ENCODE results near the gene MBNL3. TPM values are rescaled to one million over a fixed set of nuclear protein-coding genes. Genes with fewer than 3 reads are reported as not detected.

The MBNL3 gene
- total RNA-seq, 1 experiment from 2014 or later: 17.7 TPM

DNA sequence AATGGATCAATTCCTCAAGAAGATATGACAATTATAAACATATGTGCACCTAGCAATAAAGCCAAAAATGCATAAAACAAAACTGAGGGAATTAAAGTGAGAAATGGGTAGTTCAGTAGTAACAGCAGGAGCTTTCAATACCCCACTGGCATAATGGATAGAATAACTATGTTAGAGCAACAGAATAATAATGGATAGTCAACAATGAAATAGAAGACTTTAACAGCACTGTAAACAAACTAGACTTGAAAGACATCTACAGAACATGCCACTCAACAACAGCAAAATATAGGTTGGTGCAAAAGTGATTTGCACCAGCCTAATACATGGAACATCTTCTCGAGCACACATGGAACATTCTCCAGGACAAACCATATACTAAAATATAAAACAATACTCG lies 20.0 kb upstream of the MBNL3 start:
- H3K9me3 Mint-ChIP-seq (ENCODE audit: unreplicated experiment): no peaks in the 10 kb centered on the region
- no TSS peak for BruUV-seq (replicated peaks)
- intact Hi-C loops (cut with micrococcal nuclease): no loop called here
- no peak for DNase-seq (ENCODE audit: unreplicated experiment)
- ChIA-PET CTCF (no interaction called here), POLR2A (interaction anchor here (0.7 kb wide), 1 partner anchor 912 kb away, joined by 3 read pairs; no protein-coding TSS in a partner anchor)
- no peak overlapping the region for H3K4me3 Mint-ChIP-seq (ENCODE audit: unreplicated experiment)
- no peaks in the 10 kb centered on the region for H3K36me3 Mint-ChIP-seq (ENCODE audit: insufficient read depth, unreplicated experiment)
- peaks cover 91% of the 10 kb centered on the region for H3K27me3 Mint-ChIP-seq (ENCODE audit: insufficient read depth, unreplicated experiment)
- no peaks in the 10 kb centered on the region for H3K4me1 Mint-ChIP-seq (ENCODE audit: insufficient read depth, unreplicated experiment)
- H3K27ac Mint-ChIP-seq (ENCODE audit: low read depth, unreplicated experiment): no peak overlapping the region
- TF ChIP-seq, protein P1, sequence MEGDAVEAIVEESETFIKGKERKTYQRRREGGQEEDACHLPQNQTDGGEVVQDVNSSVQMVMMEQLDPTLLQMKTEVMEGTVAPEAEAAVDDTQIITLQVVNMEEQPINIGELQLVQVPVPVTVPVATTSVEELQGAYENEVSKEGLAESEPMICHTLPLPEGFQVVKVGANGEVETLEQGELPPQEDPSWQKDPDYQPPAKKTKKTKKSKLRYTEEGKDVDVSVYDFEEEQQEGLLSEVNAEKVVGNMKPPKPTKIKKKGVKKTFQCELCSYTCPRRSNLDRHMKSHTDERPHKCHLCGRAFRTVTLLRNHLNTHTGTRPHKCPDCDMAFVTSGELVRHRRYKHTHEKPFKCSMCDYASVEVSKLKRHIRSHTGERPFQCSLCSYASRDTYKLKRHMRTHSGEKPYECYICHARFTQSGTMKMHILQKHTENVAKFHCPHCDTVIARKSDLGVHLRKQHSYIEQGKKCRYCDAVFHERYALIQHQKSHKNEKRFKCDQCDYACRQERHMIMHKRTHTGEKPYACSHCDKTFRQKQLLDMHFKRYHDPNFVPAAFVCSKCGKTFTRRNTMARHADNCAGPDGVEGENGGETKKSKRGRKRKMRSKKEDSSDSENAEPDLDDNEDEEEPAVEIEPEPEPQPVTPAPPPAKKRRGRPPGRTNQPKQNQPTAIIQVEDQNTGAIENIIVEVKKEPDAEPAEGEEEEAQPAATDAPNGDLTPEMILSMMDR (IDR thresholded peaks at IDR 0.05; ENCODE audit: unreplicated experiment): no peak

DNA sequence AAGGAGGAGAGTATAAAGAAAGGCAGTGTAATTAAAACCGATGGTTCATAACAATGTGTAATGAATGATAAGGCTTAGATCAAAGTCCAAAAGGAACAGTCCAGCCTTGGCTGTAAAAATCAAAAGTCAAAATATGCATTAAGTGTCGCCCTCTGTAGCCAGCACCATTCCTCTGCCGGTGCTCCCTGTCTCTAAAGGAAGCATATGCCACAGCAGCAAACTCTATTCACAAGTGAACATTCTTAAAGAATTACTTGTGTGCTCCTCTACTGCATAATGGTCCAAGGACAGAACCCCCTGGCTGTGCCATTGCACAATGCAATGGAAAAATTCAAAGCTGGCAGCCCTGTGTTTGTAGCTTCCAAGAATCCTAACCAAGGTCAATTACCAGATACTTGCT lies 16.3 kb upstream of the MBNL3 start:
- no TSS peak for BruUV-seq (replicated peaks)

DNA sequence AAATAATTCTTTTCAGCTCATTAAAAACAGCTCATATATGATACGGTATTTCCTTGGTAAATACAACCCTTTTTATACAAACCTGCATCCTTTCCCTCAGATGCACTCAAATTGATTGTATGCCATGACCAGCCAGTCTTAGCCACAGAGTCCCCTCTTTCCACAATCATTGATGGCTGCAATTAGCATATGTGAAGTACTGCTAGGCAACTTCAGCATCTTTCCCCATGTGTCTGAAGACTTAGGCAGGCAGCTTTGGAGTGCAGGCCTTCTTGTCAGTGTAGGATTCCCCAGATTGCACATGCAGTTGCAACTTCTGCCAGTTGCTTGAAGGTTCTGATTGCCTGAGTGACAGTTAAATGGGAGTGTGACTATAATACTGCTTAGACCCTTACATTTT lies 15.6 kb upstream of the MBNL3 start:
- H3K4me1 Mint-ChIP-seq (ENCODE audit: insufficient read depth, unreplicated experiment): no peaks in the 10 kb centered on the region

More for the DNA sequence above, 16.3 kb upstream of the MBNL3 start:
- Mint-ChIP-seq H3K27me3 (ENCODE audit: insufficient read depth, unreplicated experiment) (peaks cover 78% of the 10 kb centered on the region), H3K4me3 (ENCODE audit: unreplicated experiment) (no peak overlapping the region), H3K9me3 (ENCODE audit: unreplicated experiment) (no peaks in the 10 kb centered on the region), H3K36me3 (ENCODE audit: insufficient read depth, unreplicated experiment) (no peaks in the 10 kb centered on the region), H3K27ac (ENCODE audit: low read depth, unreplicated experiment) (no peak overlapping the region), H3K4me1 (ENCODE audit: insufficient read depth, unreplicated experiment) (no peaks in the 10 kb centered on the region)
- ChIA-PET POLR2A (no interaction called here), CTCF (no interaction called here)
- DNase-seq (ENCODE audit: unreplicated experiment): no peak
- intact Hi-C loops (cut with micrococcal nuclease): no loop called here
- TF ChIP-seq, protein P1 (IDR thresholded peaks at IDR 0.05; ENCODE audit: unreplicated experiment): no peak

DNA sequence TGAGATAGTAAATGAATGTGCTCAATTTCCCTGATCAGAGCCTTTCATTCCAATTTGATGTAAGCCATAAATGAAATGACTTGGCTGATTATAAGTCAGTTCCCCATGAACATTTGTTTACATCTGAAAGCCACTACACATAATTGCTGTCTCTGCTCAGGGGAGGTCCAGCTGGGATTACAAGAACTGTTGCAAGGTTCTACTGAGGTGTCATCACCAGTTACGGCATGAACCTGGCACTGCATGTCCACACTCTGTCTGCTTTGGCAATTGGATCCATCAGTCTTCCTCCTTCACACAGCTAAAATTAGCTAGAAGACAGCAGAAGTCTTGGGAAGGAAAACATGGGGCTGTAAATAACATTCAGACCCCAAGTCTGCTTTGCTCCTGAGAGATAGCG lies 12.8 kb upstream of the MBNL3 start:
- TF ChIP-seq, protein P1 (IDR thresholded peaks at IDR 0.05; ENCODE audit: unreplicated experiment): no peak
- intact Hi-C loops (cut with micrococcal nuclease): no loop called here
- Mint-ChIP-seq H3K4me3 (ENCODE audit: unreplicated experiment) (no peak overlapping the region), H3K4me1 (ENCODE audit: insufficient read depth, unreplicated experiment) (no peaks in the 10 kb centered on the region), H3K36me3 (ENCODE audit: insufficient read depth, unreplicated experiment) (no peaks in the 10 kb centered on the region), H3K9me3 (ENCODE audit: unreplicated experiment) (no peaks in the 10 kb centered on the region), H3K27ac (ENCODE audit: low read depth, unreplicated experiment) (no peak overlapping the region), H3K27me3 (ENCODE audit: insufficient read depth, unreplicated experiment) (peaks cover 82% of the 10 kb centered on the region)
- CTCF ChIA-PET: no interaction called here
- no TSS peak for BruUV-seq (replicated peaks)
- DNase-seq (ENCODE audit: unreplicated experiment): peak; percentile 6
- POLR2A ChIA-PET: no interaction called here

More for the DNA sequence above, 15.6 kb upstream of the MBNL3 start:
- intact Hi-C loops (cut with micrococcal nuclease): no loop called here
- ChIA-PET CTCF (no interaction called here), POLR2A (no interaction called here)
- no peaks in the 10 kb centered on the region for H3K9me3 Mint-ChIP-seq (ENCODE audit: unreplicated experiment)
- H3K27me3 Mint-ChIP-seq (ENCODE audit: insufficient read depth, unreplicated experiment): peaks cover 78% of the 10 kb centered on the region
- H3K4me3 Mint-ChIP-seq (ENCODE audit: unreplicated experiment): no peak overlapping the region
- no TSS peak for BruUV-seq (replicated peaks)
- H3K27ac Mint-ChIP-seq (ENCODE audit: low read depth, unreplicated experiment): no peak overlapping the region
- no peak for DNase-seq (ENCODE audit: unreplicated experiment)
- TF ChIP-seq, protein P1 (IDR thresholded peaks at IDR 0.05; ENCODE audit: unreplicated experiment): no peak
- H3K36me3 Mint-ChIP-seq (ENCODE audit: insufficient read depth, unreplicated experiment): no peaks in the 10 kb centered on the region
